ENCODE results near the gene GCAT. TPM values are rescaled to one million over a fixed set of nuclear protein-coding genes. Genes with fewer than 3 reads are reported as not detected.

The GCAT gene
- total RNA-seq, 1 experiment from 2014 or later, result 32.3 TPM

DNA sequence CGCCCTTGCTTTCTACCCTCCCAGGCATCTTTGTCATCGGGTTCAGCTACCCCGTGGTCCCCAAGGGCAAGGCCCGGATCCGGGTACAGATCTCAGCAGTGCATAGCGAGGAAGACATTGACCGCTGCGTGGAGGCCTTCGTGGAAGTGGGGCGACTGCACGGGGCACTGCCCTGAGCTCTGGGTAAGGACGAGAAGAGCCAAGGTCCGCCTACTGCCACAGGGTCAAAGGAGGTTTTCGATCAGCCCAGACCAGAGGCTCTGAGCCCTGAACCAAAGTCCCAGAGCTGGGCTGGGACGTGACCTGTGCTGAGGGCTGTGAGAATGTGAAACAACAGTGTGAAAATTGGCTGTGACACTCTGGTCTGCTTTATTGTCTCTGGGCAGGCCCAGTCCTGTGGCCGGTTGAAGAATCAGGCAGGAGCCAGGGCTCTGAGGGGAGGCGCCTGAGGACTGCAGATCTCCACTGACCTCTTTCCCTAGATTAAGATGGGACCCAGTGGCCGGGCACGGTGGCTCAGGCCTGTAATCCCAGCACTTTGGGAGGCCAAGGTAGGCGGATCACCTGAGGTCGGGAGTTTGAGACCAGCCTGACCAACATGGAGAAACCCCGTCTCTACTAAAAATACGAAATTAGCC, 8.9 kb downstream of the GCAT start:
- TF ChIP-seq EZH2 (IDR thresholded peaks at IDR 0.05; ENCODE audit: low read depth), result no peak
- TF ChIP-seq, protein P1, sequence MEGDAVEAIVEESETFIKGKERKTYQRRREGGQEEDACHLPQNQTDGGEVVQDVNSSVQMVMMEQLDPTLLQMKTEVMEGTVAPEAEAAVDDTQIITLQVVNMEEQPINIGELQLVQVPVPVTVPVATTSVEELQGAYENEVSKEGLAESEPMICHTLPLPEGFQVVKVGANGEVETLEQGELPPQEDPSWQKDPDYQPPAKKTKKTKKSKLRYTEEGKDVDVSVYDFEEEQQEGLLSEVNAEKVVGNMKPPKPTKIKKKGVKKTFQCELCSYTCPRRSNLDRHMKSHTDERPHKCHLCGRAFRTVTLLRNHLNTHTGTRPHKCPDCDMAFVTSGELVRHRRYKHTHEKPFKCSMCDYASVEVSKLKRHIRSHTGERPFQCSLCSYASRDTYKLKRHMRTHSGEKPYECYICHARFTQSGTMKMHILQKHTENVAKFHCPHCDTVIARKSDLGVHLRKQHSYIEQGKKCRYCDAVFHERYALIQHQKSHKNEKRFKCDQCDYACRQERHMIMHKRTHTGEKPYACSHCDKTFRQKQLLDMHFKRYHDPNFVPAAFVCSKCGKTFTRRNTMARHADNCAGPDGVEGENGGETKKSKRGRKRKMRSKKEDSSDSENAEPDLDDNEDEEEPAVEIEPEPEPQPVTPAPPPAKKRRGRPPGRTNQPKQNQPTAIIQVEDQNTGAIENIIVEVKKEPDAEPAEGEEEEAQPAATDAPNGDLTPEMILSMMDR (conservative IDR thresholded peaks at IDR 0.05), result no peak
- Histone ChIP-seq H3K9me3 (ENCODE audit: insufficient read depth, low read depth) (no peaks in the 10 kb centered on the region), H4K20me1 (ENCODE audit: insufficient read depth) (no peaks in the 10 kb centered on the region), H3K27ac (no peak overlapping the region), H3K4me2 (no peak overlapping the region), H3K27me3 (ENCODE audit: insufficient read depth, low read depth) (no peaks in the 10 kb centered on the region), H3K36me3 (ENCODE audit: low read depth) (no peaks in the 10 kb centered on the region), H3F3A (ENCODE audit: insufficient read depth, low read depth) (no peaks in the 10 kb centered on the region; the same call in none of the 2 replicates), H3K4me1 (replicated peaks; ENCODE audit: insufficient read depth) (peaks cover 5% of the 10 kb centered on the region), H3K4me3 (no peak overlapping the region), H2AFZ (no peak overlapping the region), H3K79me2 (ENCODE audit: low read depth) (no peaks in the 10 kb centered on the region), H3K9me2 (ENCODE audit: insufficient read depth) (no peaks in the 10 kb centered on the region)
- CTCF ChIA-PET, result interaction anchor here (1.9 to 3.2 kb wide), 2 partner anchors 27 to 46 kb away, joined by 5 to 22 read pairs; partner anchors contain the start of gene ANKRD54
- POLR2A ChIA-PET (ENCODE audit: unreplicated experiment), result no interaction called here
- intact Hi-C loops (cut with micrococcal nuclease; ENCODE audit: unreplicated experiment), result loop anchor here (1.0 to 5.0 kb wide), 4 partner anchors 47 to 226 kb away; no protein-coding TSS in a partner anchor
- BruUV-seq (replicated peaks), result no TSS peak
- no peak for DNase-seq

DNA sequence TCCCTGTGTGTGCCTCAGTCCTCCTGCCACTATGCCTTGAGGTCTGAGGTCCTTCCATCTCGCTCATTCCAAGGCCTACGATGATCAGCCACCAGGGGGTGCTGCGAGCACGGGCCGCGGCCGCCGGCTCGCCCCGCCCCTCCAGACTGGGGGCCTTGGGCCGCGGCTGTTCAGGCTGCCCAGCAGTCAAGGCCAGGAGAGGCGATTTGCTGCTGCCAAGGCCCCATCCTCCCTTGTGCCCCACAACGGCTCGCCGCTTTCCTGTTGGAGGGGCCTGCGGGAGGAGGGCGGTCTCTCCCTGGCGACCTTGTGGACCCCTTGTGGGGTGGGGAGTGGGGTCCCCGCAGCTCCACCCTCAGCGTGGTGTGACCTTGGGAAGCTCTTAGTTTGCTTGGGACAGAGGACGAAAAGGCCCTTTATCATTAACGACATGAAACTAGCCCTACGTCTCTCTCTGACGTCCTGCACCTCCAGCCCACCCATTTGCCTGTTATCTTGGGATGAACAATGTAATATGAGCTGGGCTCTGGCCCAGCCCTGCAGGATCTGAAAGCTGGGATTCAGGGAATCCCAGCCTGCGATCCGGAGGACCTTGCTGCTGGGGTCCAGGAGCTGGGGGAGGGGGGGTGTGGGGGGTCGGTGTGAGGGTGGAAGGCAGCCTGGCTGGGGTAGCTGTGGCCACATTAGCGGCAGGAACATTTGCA, 10.1 kb downstream of the GCAT start:
- POLR2A ChIA-PET (ENCODE audit: unreplicated experiment), result interaction anchor here (0.5 to 0.7 kb wide), 4 partner anchors 107 to 628 kb away, joined by 4 to 11 read pairs (median 8); no protein-coding TSS in a partner anchor
- Histone ChIP-seq H2AFZ (peak overlapping the region; percentile 50), H3K27ac (no peak overlapping the region), H3K79me2 (ENCODE audit: low read depth) (no peaks in the 10 kb centered on the region), H3K4me3 (peak overlapping the region; percentile 44; the same call in 1 of the 2 replicates), H3K27me3 (ENCODE audit: insufficient read depth, low read depth) (no peaks in the 10 kb centered on the region), H3K9me3 (ENCODE audit: insufficient read depth, low read depth) (no peaks in the 10 kb centered on the region), H3F3A (ENCODE audit: insufficient read depth, low read depth) (peaks cover 12% of the 10 kb centered on the region; the same call in 1 of the 2 replicates), H3K36me3 (ENCODE audit: low read depth) (no peaks in the 10 kb centered on the region), H3K9me2 (ENCODE audit: insufficient read depth) (no peaks in the 10 kb centered on the region), H3K4me1 (replicated peaks; ENCODE audit: insufficient read depth) (peaks cover 5% of the 10 kb centered on the region), H3K4me2 (peak overlapping the region; percentile 81), H4K20me1 (ENCODE audit: insufficient read depth) (no peaks in the 10 kb centered on the region)
- BruUV-seq (replicated peaks), result no TSS peak
- intact Hi-C loops (cut with micrococcal nuclease; ENCODE audit: unreplicated experiment), result loop anchor here (1.0 to 5.0 kb wide), 4 partner anchors 45 to 224 kb away; no protein-coding TSS in a partner anchor
- DNase-seq, result peak; percentile 64 to 91
- CTCF ChIA-PET, result interaction anchor here (0.6 to 3.2 kb wide), 16 partner anchors 8 to 1251 kb away, joined by 3 to 22 read pairs (median 4); partner anchors contain the start of genes ANKRD54, GCAT and GGA1
- no peak for TF ChIP-seq EZH2 (IDR thresholded peaks at IDR 0.05; ENCODE audit: low read depth)
- TF ChIP-seq, protein P1 (conservative IDR thresholded peaks at IDR 0.05), result peak; percentile 97

DNA sequence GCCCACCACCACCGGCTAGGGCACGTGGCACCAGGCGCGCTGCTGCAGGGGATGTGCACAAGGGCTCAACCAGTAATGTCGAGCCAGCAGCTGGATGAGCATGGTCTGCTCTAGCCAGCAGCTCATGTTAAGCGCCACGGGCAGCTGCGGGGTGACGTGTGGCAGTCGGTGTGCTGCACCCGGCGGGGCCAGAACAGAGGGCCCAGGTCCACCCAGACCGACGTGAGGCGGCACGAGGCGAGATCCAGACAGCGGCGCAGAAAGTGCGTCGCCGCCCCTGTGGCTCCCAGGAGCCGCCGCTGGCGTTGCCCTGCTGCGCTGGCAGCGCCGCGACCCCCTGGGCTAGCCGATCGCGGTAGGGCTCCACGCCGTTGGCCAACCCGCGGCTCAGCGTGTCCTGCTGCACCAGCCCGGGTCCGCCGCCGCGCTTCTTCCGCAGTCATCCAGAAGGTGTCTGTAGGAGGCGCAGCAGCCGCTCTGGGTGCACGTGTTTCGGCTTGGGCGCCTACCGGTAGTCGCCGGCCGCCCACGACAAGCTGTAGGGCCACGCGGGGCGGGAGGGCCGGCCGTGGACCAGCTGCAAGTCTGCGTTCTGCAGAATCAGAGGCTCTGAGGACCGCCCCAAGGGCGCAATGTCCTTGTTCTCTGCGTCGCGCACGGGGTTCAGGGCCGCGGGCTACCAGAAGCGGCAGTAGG, 10.8 kb downstream of the GCAT start:
- ChIA-PET POLR2A (ENCODE audit: unreplicated experiment) (interaction anchor here (0.5 to 0.7 kb wide), 3 partner anchors 11 to 629 kb away, joined by 3 to 11 read pairs (median 8); partner anchors contain the start of gene GCAT), CTCF (interaction anchor here (0.6 to 3.2 kb wide), 12 partner anchors 11 to 209 kb away, joined by 3 to 22 read pairs (median 4); partner anchors contain the start of genes ANKRD54, GCAT and GGA1)
- BruUV-seq (replicated peaks), result no TSS peak
- peaks cover 15% of the 10 kb centered on the region; the same call in 1 of the 2 replicates for H3F3A ChIP-seq (ENCODE audit: insufficient read depth, low read depth)
- no peak overlapping the region for H3K4me3 ChIP-seq
- peaks cover 5% of the 10 kb centered on the region for H3K4me1 ChIP-seq (replicated peaks; ENCODE audit: insufficient read depth)
- H3K4me2 ChIP-seq, result no peak overlapping the region
- no peaks in the 10 kb centered on the region for H3K27me3 ChIP-seq (ENCODE audit: insufficient read depth, low read depth)
- no peaks in the 10 kb centered on the region for H3K9me3 ChIP-seq (ENCODE audit: insufficient read depth, low read depth)
- H3K9me2 ChIP-seq (ENCODE audit: insufficient read depth), result no peaks in the 10 kb centered on the region
- H3K27ac ChIP-seq, result no peak overlapping the region
- H4K20me1 ChIP-seq (ENCODE audit: insufficient read depth), result no peaks in the 10 kb centered on the region
- no peaks in the 10 kb centered on the region for H3K36me3 ChIP-seq (ENCODE audit: low read depth)
- no peaks in the 10 kb centered on the region for H3K79me2 ChIP-seq (ENCODE audit: low read depth)
- DNase-seq, result peak in 1 of 2 experiments; percentile 44
- H2AFZ ChIP-seq, result no peak overlapping the region
- intact Hi-C loops (cut with micrococcal nuclease; ENCODE audit: unreplicated experiment), result loop anchor here (5.0 kb wide), 1 partner anchor 224 kb away; no protein-coding TSS in a partner anchor
- TF ChIP-seq, protein P1 (conservative IDR thresholded peaks at IDR 0.05), result no peak
- no peak for TF ChIP-seq EZH2 (IDR thresholded peaks at IDR 0.05; ENCODE audit: low read depth)

Measured in PC-9 (cell line).